GM12873 (cell line): Measurements from ENCODE around the gene RTEL1.

Experiments
- TF ChIP-seq, protein P1 (sequence below): IDR thresholded peaks from 2 replicates; pipeline ENCODE4 v1.5.1; 2012; ENCODE audit warnings: low read depth, mild to moderate bottlenecking, moderate library complexity, low read length, control low read depth; ENCODE audit not compliant: insufficient read depth; ENCODE audit errors: missing control alignments

RTEL1 gene

DNA sequence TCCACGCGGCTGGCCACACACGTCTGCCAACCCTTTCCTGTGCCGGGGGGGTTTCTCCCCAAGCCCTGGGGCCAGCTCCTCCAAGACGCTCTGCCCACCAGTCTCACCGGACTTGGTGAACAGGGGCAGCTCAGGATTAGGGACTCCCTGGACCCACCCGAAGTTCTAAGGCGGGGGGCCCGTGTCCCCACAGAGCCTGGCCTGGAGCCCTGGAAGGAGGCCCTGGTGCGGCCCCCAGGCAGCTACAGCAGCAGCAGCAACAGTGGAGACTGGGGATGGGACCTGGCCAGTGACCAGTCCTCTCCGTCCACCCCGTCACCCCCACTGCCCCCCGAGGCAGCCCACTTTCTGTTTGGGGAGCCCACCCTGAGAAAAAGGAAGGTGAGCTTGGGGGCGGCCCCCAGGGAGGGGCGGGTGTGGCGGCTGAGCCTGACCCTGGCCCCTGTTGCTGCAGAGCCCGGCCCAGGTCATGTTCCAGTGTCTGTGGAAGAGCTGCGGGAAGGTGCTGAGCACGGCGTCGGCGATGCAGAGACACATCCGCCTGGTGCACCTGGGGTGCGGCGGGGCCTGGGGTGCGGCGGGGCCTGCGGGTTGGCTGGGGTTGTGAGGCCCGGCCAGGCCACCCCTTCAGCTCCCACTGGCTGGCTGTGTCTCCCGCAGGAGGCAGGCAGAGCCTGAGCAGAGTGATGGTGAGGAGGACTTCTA lies 83.7 kb downstream of the RTEL1 start:
- TF ChIP-seq, protein P1, sequence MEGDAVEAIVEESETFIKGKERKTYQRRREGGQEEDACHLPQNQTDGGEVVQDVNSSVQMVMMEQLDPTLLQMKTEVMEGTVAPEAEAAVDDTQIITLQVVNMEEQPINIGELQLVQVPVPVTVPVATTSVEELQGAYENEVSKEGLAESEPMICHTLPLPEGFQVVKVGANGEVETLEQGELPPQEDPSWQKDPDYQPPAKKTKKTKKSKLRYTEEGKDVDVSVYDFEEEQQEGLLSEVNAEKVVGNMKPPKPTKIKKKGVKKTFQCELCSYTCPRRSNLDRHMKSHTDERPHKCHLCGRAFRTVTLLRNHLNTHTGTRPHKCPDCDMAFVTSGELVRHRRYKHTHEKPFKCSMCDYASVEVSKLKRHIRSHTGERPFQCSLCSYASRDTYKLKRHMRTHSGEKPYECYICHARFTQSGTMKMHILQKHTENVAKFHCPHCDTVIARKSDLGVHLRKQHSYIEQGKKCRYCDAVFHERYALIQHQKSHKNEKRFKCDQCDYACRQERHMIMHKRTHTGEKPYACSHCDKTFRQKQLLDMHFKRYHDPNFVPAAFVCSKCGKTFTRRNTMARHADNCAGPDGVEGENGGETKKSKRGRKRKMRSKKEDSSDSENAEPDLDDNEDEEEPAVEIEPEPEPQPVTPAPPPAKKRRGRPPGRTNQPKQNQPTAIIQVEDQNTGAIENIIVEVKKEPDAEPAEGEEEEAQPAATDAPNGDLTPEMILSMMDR = no peak

DNA sequence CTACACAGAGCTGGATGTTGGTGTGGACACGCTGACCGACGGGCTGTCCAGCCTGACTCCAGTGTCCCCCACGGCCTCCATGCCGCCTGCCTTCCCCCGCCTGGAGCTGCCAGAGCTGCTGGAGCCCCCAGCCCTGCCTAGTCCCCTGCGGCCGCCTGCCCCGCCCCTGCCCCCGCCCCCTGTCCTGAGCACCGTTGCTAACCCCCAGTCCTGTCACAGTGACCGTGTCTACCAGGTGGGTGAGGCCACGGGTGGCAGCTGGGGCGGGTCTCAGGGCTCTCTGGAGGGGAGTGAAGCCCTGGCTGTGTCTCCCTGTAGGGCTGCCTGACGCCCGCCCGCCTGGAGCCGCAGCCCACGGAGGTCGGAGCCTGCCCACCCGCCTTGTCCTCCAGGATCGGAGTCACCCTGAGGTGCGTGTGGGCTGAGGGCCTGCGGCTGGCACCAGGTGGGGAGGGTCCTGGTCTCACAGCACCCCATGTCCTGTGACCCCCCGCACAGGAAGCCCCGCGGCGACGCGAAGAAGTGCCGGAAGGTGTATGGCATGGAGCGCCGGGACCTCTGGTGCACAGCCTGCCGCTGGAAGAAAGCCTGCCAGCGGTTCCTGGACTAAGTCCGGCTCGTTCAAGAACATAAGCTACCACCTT lies 84.4 kb downstream of the RTEL1 start:
- TF ChIP-seq, protein P1 = no peak

DNA sequence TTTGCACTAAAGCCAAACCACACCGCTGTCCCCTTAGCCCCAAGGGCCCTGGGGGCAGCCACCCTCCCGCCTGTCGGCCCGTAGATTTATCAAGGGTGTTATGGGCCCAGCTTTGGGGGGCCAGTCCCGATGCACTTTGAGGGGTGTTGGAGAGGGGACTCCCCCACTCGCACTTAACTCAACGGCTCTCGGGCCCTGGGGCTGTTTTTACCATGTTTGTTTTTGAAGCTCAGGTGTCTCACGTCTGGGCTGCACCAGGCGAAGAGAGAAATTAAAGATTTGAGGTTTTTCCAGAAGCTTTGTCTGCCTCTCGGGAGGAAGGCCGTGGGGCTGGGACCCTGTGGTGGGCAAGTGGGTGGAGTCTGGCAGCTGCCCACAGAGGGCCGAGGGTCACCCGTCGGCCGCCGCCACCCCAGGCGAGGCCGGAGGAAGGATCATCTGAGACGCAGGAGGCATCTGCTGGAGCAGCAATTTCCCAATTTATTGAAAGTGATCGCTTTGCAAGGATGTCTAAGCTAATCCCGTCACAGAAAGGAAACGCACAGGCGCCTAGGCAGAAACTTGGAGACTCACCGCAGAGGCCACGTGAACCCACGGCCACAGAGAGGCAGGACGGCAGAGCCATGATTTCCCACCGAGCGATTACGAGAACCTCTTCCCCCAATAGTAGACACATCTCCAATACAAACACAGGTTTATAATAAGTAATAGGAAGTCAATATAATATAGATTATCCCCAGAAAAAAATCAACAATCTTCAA lies 85.3 kb downstream of the RTEL1 start:
- TF ChIP-seq, protein P1 = no peak

DNA sequence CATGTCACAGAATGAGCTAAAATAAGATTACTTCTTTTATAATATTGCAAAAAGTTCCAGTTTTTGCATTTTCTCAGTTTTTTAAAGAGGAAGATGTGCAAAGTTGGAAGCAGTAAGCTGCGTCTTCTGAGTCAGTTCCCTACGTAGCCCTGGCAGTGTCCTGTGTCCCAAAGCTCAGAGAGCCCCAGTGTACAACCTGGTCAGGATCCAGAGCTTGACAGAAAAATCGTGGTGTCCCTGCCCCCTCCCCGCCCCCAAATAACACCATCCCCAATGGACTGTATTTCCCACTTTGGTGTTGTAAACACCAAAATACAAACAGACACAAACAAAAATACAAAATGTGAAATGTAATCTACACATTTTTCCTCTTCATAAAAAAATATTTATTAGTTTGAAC lies 86.0 kb downstream of the RTEL1 start:
- TF ChIP-seq, protein P1 = no peak

DNA sequence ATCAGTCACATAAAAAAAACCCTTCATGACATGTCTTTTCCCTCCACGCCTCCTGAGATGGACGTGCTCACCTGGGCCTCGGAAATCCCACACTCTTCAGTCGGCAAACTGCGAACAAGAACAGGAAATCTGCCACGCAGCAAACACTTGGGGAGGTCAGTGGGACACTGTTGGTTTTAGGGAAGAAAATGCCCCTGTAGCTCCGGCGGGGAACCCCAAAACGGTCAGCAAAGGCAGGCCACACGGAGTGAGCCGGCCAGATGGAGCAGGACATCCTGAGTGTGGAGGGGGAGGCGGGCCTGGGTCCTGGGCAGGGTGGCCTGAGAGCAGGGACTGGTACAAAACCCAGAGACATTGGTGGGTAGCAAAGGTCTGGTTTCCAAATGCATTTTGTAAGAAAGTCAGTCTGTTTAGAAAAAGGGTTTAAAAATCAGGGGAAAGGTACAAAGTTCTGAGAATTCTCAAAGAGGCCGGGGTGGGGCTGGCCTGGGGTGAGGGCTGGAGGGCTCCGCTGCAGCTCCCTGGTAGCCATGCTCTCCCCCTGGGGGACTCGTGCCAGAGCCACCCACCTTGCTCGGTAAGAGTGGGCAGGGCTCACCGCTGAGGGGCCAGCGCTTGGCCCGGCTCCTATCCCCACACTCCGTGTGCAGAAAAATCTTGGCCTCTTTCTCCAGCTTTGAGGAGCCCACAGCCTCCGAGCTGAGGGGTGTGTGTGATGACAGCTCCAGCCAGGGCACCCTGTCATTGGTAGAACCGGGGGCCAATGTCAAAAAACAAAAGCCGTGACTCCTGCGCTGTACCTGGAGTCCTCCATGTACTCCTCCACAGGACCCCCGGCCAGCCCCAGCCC lies 86.7 kb downstream of the RTEL1 start:
- TF ChIP-seq, protein P1 = no peak

DNA sequence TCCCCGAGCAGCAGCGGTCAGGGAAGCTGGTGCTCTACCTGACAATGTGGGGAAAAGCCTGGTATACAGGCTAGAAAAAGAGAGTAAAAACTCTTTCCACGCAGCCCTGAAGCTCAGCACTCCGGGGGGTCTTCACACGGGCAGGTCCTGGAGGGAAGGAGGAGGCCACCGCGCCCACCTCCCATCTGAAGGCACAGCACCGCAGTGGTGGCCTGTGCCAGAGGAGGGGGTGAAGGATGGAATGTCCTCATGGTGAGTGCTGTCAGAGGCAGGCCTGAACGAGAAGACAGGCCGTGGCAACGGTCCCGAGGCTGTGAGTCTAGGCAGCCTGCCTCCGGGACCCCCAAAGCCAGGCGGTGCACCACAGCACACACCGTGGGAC lies 87.3 kb downstream of the RTEL1 start:
- TF ChIP-seq, protein P1 = no peak
